ENCODE measurements around the gene CFAP58.

GRCh38 chr10:104351061-104351702 is 2.5 kb upstream of the CFAP58 start:
- TF ChIP-seq EP300 (IDR thresholded peaks at IDR 0.05) (peak in 1 of 2 donors; percentile 43), CTCF (IDR thresholded peaks at IDR 0.05) (no peak)
